HG02571 (cell line): ENCODE measurements around the gene MGA.
"Not testable (repeated sequence)": the region's sequence is repeated elsewhere in the genome, so short reads cannot be mapped to it uniquely, and the experiment has no call there.

Source experiments
- ATAC-seq: cut with Tn5 transposase; IDR thresholded peaks from one replicate; pipeline ENCODE4 v1.9.1; 2021; ENCODE audit warnings: mild to moderate bottlenecking, moderate library complexity; ENCODE audit not compliant: unreplicated experiment

Gene MGA

DNA sequence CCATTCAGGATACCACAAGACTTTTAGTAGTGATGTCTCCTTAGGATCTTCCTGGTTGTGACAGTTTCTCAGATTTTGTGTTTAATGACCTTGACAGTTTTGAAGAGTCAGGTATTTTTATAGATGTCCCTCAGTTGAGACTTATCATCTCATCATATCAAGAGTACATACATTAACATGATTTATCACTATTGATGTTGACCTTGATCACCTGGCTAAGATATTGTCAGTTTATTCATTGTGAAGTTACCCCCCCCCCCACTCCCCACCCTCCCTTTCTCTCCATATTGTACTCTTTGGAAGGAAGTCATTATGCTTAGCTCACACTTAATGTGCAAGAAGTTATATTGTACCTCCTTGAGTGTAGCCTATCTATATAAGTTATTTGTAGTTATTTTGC is 42.9 kb downstream of the MGA start:
- ATAC-seq, result no peak

DNA sequence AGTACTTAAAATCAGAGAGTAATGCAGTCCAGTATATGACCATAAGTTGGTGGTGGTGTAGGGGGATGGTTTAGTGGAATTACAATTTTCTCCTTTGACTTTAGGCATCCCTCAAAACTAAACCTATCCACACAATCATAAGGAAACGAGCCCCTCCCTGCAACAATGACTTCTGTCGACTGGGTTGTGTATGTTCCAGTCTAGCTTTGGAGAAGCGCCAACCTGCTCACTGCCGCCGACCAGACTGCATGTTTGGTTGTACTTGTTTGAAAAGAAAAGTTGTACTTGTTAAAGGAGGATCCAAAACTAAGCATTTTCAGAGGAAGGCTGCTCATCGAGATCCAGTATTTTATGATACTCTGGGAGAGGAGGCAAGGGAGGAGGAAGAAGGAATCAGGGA is 52.8 kb downstream of the MGA start:
- ATAC-seq, result no peak

DNA sequence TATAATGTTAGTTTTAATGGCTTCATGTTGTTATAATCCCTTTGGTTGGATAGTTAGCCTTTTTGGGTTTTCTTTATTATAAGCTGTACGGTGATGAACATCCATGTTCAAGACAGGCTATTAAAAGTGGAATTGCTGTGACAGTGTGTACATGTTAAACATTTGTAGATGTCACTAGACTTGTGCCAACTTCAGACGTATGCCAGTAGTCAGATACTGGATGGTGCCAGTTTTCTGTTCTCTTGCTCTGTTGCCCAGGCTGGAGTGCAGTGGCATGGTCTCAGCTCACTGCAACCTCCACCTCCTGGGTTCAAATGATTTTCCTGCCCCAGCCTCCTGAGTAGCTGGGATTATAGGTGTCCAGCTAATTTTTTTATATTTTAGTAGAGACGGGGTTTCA is 54.1 kb downstream of the MGA start:
- ATAC-seq, result no peak

DNA sequence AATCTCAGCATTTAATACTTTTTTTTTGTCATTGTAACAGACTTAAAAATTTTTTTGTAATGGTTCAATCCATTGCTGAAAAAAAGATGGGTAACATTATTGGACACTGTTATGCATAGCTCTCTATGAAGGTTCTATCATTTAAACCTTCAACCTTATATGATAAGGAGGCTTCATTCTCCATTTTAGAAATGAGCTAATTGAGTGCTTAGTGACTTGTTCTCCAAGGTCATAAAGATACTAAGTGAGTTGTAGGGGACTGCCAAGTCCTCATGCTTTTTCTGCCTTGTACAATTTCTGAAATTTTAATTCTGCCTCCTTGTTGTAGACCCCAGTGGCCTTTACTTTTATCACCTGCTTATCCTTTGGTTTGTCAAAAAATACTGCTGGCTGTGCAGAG is 56.7 kb downstream of the MGA start:
- ATAC-seq, result no peak

DNA sequence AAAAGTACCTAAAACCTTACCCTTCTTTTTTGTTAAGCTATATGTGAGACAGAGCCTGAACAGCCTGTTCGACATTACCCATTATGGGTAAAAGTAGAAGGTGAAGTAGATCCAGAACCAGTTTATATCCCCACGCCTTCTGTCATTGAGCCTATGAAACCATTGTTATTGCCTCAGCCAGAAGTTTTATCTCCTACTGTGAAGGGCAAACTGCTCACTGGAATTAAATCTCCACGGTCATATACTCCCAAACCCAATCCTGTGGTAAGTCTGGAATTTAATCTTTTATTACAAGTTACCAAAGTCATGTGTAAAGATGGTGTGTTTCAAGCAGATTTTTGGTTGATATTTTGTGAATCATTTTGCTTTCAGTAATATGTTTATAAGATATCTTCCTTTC is 66.9 kb downstream of the MGA start:
- no peak for ATAC-seq

DNA sequence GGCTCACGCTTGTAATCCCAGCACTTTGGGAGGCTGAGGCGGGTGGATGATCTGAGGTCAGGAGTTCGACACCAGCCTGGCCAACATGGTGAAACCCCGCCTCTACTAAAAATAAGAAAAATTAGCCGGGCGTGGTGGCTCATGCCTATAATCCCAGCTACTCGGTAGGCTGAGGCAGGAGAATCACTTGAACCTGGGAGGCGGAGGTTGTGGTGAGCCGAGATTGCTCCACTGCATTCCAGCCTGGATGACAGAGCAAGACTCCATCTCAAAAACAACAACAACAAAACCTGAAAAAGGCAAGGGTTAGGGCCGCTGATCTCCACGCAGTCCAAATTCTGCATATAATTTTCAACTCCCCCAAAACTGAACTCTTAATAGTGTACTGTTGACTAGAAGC is 67.9 kb downstream of the MGA start:
- ATAC-seq, result not testable (repeated sequence)

DNA sequence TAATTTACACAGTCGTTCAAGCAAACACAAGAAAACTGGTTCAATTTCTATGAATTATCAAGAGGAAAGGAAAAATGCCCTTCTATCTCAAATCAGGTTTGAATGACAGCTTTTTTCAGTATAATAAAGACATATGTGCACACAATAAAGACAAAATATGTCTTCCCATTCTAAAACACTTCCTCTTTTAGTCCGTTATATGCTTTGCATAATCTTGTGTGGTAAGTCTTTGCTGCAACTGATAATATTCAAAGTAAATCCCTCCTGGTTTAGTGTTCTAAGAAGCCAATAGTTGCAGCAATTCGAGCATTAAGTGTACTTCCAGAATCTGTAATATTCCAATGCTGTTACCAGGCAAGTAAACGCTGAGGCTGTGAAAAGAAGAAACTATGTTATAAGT is 70.3 kb downstream of the MGA start:
- no peak for ATAC-seq

DNA sequence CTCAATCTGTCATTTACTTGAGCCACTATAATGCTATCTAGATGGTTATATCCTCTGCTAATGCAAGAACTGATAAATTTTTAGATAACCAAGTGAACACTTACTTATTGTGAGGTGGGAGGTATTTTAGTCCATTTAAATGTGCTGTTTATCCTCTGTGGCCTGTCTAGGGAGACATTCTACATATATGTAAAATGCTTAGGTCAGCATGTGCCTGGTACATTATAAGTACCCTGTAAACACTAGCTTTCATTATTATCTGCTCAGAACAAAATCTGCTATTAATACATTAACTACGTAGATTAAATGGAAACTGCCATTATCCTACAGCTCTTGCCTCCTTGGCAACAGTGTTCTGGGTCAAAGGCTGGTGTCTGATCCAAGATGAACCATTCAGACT is 72.3 kb downstream of the MGA start:
- no peak for ATAC-seq

DNA sequence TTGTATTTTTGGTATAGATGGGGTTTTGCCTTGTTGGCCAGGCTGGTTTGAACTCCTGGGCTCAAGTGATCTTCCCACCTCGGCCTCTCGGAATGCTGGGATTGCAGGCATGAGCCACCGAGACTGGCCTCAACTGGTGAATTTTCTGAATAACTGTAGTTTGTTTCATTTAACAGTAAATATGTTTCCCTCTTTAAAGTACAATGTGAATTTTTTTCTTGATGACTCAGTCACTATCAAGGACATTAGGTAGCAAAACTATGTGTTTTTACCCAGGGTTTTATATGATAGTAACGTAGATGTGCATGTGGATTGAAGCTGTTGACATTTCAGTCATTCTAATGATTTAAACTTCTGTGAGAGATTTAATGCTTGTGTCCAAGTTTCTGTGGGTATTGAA is 73.9 kb downstream of the MGA start:
- no peak for ATAC-seq

DNA sequence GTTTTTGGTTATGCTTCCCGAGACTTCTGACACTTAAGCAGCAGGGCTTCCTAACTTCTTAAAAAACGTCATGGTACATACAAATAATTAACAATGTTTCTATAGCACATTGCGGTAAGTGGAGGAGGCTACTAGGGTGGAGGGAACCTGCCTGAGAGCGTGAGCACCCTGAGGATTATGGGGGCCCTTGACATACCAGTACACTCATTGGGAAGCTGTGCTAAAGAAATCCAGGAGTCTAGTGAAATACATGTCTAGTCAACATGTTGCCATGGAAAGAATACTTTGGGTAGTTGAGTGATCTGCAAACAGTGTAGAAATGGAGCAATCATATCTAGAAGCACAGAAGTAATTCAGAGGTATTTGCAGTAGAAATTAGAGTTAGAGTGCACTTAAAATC is 74.8 kb downstream of the MGA start:
- ATAC-seq, result no peak

DNA sequence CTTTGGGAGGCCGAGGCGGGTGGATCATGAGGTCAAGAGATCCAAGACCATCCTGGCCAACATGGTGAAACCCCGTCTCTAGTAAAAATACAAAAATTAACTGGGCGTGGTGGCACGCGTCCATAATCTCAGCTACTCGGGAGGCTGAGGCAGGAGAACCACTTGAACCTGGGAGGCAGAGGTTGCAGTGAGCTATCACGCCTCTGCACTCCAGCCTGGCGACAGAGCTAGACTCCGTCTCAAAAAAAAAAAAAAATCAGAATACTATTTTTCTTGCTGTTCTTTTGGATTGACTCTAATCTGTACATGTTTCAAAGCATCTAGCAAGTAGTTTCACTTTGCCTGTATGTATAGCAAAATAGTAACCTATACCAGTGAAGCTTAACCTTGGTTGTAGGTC is 75.3 kb downstream of the MGA start:
- not testable (repeated sequence) for ATAC-seq

DNA sequence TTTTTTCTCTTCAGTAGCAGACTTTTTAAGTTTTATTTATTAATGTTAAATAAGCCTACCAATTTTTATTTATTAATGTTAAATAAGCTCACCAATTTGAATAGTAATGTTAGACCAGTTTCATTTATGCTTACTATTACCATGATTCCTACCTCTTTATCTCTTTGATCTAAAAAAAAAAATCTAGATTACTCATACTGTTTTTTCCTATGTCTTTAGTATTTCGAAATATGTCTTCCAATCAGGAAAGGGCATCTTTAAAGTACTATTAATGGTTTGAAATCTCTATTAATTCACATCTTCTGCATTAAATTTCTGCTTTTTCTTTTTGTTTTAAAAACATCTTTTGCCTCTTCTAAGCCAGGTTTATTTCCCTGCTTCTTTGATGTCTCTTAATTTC is 86.6 kb downstream of the MGA start:
- no peak for ATAC-seq

DNA sequence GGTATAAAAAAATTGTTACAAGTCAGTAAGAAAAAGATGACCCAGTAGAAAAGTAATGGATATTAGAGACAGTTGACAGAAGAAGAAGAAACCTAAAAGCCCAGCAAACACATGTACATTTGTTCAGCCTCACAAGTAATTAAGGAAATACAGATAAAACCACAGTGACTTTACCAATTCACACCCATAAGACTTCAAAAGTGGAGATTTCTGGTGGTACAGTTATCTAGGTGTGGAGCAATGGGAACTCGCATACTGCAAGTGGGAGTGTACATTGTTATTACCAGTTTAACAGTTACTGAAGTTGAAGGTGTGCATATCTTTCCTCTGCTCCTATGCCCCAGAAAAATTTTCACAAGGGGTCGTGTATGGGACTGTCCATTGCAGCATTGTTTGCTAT is 96.0 kb downstream of the MGA start:
- no peak for ATAC-seq

DNA sequence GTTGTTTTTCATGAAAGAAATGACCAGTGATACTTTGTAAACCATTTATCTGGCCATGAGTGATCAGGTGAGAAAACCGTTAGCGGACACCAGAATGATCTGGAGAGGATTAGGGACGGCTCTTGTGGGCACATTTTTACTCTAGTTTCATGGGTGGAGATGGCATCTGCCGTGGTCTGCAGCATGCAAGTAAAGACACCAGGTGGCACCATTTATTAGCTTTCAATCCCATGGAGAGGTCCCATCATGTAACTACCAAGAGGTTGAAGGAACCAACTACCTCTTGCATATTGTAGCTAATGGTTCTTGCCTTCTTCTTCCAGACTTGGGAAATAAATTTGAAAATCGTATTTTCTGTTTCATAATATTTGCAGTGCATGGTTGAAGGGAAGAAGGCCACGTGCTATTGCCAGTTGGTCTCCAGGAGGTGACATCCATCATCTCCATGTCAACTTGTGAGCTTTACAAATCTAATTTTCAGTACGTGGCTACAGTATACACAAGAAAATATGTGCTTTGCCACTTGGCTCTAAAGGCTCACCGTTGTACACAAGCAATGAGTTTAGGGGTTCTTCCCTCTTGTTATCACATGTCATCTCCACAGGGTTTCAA is 112.6 kb downstream of the MGA start:
- ATAC-seq, result no peak

DNA sequence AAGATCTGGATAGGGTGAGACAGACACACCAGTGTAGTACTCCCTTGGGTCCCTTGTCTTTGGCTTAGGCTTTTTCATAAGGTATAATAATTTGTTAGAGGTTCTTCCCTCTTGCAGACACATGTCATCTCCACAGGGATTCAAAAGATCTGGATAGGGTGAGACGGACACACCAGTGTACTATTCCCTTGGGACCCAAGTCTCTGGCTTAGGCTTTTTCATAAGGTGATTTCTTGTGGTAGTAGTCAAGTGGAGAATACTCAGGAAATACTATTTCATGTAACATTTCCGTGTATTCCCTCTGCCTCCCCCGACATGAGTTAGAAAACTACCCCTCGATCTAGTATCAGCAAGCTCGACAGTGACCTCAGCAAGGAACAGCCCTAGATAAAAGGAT is 113.1 kb downstream of the MGA start:
- ATAC-seq, result no peak

DNA sequence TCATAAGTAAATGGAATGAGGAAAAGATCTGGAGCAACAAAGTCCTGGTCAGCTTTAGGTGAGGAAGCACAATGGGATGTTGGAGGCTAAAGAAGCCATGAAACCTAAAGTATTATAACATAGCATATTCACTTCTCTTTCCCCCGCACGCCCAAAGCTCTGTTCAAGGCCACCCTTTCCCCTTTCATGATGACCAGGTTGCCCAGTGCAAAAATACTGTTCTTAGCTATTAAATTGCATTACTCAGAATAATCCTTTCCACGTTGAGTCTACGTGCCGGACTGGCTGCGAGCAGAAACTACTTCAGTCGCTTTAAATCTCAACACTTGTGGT is 113.5 kb downstream of the MGA start:
- no peak for ATAC-seq

DNA sequence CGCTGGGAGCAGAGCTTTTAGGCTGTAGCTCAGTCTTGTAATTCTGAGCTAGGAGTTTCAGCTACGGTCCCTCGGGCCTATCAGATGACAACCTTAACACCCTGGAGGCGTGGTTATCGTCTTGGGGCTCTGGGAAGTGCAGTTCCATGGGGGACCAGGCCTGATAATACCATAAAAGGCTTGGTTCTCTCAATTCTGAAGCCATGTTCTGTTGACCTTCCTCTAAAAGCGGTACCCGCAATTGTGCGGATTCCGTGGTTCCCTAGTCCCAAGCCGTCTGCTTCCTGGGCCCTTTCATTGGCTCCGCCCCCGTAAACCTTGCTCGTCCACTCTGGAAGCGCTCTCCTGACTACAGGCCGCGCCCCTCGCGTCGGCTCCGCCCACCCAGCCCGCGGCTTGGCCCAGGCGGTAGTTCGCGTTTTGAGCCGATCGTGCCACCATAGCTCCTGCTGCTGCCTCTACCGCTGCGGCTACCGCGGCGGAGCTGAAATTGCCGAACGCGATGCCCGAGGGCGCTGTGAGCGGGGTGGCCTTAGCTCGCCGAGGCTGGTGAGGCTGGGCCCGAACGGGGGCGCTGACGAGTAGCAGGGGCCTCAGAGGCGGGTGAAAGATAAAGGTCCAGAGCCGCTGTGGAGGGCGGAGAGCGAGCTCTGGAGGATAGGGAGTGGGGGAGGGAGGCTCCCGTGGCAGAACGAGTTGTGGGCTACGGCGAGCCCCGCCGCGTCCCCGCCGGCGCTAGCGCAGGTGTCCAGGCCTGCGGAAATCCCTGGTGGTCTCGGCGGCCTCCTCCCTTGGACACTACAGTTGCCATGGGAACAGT is 114.1 kb downstream of the MGA start, which contains the start of gene MAPKBP1:
TSS of gene MAPKBP1 (plus strand) at position 423 of the 820 bp plus-strand sequence. CDS start 792 bp downstream, outside the sequence.
- ATAC-seq, result peak; percentile 85

DNA sequence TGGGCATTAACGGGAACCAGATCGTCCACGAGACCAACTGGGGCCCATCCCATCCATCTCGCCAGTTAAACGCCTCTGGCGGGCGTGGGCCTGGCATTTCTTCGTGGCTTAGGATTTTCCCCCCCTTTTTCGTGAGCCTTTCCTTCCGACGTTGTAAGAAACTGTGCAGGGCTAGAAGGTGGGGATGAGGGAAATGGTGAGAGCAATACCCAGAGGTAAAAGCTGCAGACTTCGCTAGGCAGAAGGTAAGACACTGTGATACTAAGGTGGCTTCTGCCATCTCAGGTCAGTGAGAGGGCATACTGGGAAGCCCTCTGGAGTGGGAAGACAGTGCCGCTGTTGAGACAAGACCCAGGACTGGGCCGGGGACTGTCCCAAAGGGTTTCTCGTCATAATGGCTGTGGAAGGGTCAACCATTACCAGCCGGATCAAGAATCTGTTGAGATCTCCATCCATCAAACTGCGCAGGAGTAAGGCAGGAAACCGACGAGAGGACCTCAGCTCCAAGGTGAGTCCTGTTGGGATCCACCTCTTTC is 114.7 kb downstream of the MGA start:
- ATAC-seq, result no peak

DNA sequence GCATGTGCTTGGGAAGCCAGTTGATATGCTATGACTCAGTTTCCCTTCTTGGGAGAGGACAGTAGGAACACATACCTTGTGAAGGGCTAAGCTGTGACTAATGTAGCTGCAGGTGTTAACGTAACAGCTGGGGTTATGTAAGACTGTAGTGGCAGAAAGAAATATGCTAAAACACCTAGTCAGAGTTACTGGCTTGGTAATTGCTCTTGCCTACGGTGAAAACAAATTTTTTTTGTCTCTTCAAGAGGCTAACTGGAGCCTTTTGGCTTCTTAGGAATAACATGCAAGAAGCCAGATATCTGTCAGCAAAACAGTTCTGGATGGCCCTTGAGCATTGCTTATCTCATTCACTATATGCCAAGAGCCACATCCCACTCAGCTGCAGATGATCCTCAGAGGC is 115.4 kb downstream of the MGA start:
- ATAC-seq, result no peak

DNA sequence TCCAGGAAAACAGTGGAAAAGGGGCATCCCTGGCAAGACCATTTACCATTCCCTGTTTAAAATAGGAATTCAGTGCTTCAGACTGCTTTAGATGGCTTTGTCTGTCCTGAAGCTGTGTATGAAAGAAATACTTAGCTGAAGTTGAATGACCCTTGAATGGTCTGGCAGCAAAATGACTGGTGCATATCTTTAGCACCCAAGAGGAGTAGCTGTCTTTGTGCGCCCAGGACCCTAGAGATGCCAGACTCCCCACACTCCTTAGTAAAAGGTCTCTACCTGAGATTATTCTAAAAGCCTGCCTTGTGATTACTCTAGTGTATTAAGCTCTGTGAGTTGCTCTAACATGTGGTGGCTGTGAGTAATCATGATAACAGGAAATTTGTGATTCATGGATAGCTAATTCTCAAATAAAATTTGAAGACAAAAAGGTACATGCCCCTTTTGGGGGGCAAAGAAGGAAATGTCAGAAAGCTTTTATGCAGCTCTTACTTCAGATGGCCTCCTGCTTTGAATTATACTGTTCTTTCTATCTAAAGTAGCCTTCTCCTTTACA is 117.3 kb downstream of the MGA start:
- ATAC-seq, result no peak

DNA sequence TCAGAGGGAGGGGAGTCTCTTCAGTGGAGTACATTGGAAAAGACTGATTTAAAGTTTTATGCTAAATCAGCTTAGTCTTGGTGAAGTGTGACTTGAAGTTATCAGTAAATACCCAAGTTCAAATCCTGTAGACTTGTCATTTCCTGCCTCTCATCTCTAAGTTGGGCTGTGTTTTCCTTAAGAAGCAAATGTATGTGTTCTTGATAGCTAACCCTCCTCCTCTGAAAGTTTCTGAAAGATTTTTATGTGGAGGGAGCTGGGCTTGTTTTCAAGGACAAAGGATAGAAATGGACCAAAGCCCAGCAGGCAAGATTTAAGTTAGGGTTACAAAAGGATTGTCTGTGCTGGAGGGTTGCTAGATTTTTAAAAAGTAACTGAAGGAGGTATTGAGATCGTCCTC is 118.3 kb downstream of the MGA start:
- no peak for ATAC-seq

DNA sequence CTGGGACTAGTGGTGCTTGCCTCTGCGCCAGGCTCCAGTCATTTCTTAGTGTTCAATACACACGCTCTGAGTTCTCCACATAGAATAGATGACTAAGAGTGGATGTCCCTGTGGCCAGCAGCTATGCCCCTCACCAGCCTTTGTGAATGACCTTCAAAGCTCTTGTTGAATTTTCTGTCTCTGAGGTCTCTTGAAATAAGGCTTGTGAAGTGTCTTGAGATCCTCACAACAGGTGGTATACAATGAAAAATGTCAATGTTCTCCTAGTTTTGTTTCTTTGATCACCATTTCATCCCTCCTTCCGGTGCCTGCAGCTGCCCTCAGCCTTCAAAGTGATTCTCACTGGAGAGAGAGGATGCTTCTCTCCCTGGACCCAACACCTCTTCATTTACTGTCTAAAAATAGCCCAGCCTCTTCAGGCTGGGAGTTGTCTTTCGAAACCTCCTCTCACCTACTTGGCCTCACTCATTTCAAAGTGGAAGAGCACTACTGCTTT is 119.5 kb downstream of the MGA start:
- no peak for ATAC-seq
